ENCODE results near the gene PRH2.

The PRH2 gene

GRCh38 chr12:10928746-10929286, at the start of gene PRH2:
Gene PRH2 (plus strand): TSS chr12:10929236. CDS start chr12:10929274, 38 bp downstream.
- ATAC-seq (no peak), DNase-seq (no peak)

- ATAC-seq: no peak
- DNase-seq: no peak
These were observed 44.8 kb upstream of the PRH2 start, which contains the start of gene PRH1 for GRCh38 chr12:10884086-10884725. Gene PRH1 (minus strand): TSS chr12:10884255. CDS start chr12:10884217, 38 bp downstream.

- DNase-seq: no peak
- no peak for ATAC-seq
These were observed 39.8 kb upstream of the PRH2 start for GRCh38 chr12:10889226-10889625.

- no peak for DNase-seq
These were observed 37.1 kb upstream of the PRH2 start for GRCh38 chr12:10891937-10892336.

GRCh38 chr12:10896854-10897253, 32.2 kb upstream of the PRH2 start:
- DNase-seq (no peak), ATAC-seq (no peak)

More at GRCh38 chr12:10891937-10892336, 37.1 kb upstream of the PRH2 start:
- ATAC-seq: no peak

- DNase-seq: no peak
- ATAC-seq: no peak
These were observed 28.5 kb upstream of the PRH2 start for GRCh38 chr12:10900530-10900929.

- no peak for ATAC-seq
- DNase-seq: no peak
These were observed 28.1 kb upstream of the PRH2 start for GRCh38 chr12:10900972-10901371.

- ATAC-seq (no peak), DNase-seq (no peak)
These were observed 27.6 kb upstream of the PRH2 start for GRCh38 chr12:10901427-10901826.

GRCh38 chr12:10904686-10905085, 24.4 kb upstream of the PRH2 start:
- no peak for ATAC-seq
- no peak for DNase-seq

GRCh38 chr12:10909462-10909861, 19.6 kb upstream of the PRH2 start, which contains the start of gene TAS2R13:
Gene TAS2R13 (minus strand): TSS chr12:10909562. CDS start chr12:10909298, 264 bp downstream.
- DNase-seq (no peak), ATAC-seq (no peak)

GRCh38 chr12:10910380-10910779, 18.7 kb upstream of the PRH2 start:
- no peak for ATAC-seq

GRCh38 chr12:10919809-10920208, 9.2 kb upstream of the PRH2 start:
- no peak for ATAC-seq
- no peak for DNase-seq

More at GRCh38 chr12:10910380-10910779, 18.7 kb upstream of the PRH2 start:
- DNase-seq: no peak

- ATAC-seq: no peak
- DNase-seq: no peak
These were observed 2.8 kb upstream of the PRH2 start for GRCh38 chr12:10926269-10926668.

GRCh38 chr12:10936506-10936905, 7.5 kb downstream of the PRH2 start:
- no peak for ATAC-seq
- DNase-seq: no peak

GRCh38 chr12:10939163-10939562, 10.1 kb downstream of the PRH2 start, which contains the start of gene TAS2R14:
Gene TAS2R14 (minus strand): TSS chr12:10939263. CDS start chr12:10939207, 56 bp downstream.
- ATAC-seq: no peak
- no peak for DNase-seq

- DNase-seq (no peak), ATAC-seq (no peak)
These were observed 11.4 kb downstream of the PRH2 start for GRCh38 chr12:10940389-10940788.

GRCh38 chr12:10941369-10941768, 12.3 kb downstream of the PRH2 start:
- ATAC-seq: no peak
- no peak for DNase-seq

GRCh38 chr12:10941916-10942607, 13.0 kb downstream of the PRH2 start:
- ATAC-seq: peak; percentile 49
- DNase-seq: no peak

- no peak for ATAC-seq
These were observed 14.1 kb downstream of the PRH2 start for GRCh38 chr12:10943167-10943566.

GRCh38 chr12:10952645-10953044, 23.6 kb downstream of the PRH2 start:
- no peak for DNase-seq
- no peak for ATAC-seq

More at GRCh38 chr12:10943167-10943566, 14.1 kb downstream of the PRH2 start:
- no peak for DNase-seq

- no peak for ATAC-seq
- DNase-seq: no peak
These were observed 27.0 kb downstream of the PRH2 start for GRCh38 chr12:10956085-10956484.

- ATAC-seq (no peak), DNase-seq (no peak)
These were observed 28.7 kb downstream of the PRH2 start for GRCh38 chr12:10957741-10958140.

GRCh38 chr12:10959804-10960203, 30.8 kb downstream of the PRH2 start:
- ATAC-seq (no peak), DNase-seq (no peak)
